NCI-H1694 treated with DMSO at 0.1 percent for 48 hours (cell line): ENCODE data around the gene MAMLD1.
A peak's percentile ranks its signal among the peaks of the same experiment; 100 is the strongest.

Experiments
- DNase-seq: peaks from one replicate; lab custom pipeline; 2025; lab: John Stamatoyannopoulos, UW

MAMLD1 gene

DNA sequence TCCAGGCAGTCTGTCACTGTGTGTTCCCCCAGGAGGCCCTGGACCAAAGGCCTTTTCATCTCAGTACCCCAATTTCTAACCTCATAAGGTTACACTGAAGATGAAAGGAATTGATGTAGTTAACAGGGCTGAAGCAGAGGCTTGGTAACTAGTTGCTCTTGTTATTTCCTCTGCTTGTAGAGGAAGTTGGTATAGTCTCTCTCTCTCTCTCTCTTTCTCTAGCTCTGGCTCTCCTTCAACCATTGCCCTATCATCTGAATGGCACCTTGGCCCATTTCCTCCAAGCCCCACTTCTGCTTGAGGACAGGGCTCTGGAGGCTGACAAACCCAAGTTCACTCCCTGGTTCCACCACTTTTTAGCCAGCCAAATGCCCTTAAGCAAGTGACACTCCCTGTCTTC lies 96.1 kb downstream of the MAMLD1 start:
- no peak for DNase-seq

DNA sequence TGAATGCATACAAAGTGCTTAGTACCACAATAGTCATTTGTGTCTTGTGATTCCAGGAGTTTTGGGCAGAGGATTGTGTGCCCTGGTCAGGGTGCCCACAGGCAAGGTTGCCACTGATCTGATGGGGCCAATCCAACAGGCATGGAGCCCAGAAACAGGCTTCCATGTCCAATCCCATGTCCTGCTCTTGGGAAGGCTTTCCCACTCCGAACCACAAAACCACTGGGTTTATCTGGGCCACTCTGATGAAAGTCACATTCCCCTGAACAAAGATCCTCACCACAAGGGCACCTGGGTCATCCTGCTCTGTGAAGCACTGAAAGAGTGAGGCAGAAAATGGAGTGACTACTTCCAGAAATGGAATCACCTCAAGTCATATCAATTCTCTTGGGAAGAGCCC lies 96.9 kb downstream of the MAMLD1 start:
- no peak for DNase-seq

DNA sequence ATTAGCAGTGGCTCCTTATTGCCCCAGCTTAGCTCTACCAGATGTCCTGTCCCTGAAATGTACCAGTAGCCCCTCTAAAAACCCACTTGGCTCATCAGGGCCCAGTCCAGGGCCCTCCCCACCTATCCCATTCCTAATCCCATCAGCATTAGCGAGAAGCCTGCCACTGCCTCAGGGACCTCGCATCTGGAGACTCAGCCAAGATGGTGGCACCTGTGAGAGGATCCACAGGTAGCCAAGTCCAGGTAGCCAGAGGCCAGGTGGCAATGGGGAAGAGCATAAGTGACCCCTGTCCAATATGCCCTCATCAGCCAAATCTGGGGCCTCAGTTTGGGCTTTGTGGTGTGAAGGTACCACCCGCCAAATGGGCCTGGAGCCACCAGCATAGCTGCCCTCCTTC lies 97.7 kb downstream of the MAMLD1 start:
- no peak for DNase-seq

- DNase-seq, result no peak
These were observed 100.4 kb downstream of the MAMLD1 start for GRCh38 chrX:150463566-150463965.

- DNase-seq, result no peak
These were observed 100.9 kb downstream of the MAMLD1 start for GRCh38 chrX:150464001-150464400.

DNA sequence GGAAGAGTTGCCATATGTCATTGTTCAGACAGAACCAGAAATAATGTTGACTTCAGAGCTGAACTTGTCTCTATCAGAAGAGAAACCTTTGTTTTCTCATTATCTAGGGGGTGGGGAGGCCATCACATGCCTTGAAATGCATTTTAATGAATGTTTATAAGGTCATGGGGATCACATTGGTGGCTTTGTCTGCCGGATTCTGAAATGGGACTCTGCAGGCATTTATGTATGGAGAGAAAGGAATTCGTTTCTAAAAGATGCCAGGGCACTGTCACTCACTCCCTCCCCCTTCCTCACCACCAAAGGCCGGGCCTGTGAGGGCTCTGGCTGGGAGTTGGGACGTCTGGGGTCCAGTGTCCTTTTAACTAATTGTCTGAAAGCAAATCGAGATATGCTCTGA lies 102.2 kb downstream of the MAMLD1 start:
- DNase-seq, result no peak

DNA sequence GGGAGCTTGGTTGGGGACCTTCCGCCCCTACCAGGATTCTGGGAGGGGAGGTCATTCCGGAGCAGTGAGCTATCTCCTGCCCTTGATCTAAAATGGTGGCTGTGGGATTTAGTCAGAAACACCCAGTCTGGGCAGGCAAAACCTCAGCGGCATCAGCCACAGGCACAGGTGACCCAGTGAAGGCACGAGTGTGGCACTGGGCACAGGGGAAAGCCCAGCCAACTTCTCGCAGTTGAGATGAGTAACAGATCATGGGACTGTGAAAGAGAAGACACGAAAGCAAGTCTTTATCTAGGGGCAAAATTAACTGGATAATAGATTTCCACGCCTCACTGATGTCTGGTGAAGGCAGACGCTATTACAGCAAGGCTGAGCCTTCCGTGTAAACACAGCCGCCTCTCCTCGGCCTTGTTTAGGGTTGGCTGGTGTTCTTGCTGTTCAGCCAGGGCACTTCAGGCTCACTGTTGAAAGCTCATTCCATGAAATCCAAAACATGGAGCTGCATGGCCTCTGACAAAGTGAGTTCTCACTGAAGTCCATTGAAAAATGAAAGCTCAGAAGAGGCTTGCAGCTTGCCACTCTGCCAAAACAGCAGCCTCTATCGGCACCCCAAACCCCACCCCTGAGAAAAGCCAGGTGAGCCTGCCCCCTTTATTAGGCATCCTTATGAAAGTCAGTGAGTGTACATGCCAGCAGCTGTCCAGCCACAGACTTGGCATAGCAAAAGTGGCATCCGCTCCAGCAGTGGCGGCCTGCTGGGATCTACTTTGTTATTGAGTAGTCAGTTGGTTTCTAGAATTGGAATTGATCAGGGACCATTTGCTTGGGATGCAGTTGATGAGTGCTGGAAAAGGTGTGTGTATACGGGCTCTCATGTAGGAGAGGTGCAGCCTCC lies 103.0 kb downstream of the MAMLD1 start:
- DNase-seq, result no peak

DNA sequence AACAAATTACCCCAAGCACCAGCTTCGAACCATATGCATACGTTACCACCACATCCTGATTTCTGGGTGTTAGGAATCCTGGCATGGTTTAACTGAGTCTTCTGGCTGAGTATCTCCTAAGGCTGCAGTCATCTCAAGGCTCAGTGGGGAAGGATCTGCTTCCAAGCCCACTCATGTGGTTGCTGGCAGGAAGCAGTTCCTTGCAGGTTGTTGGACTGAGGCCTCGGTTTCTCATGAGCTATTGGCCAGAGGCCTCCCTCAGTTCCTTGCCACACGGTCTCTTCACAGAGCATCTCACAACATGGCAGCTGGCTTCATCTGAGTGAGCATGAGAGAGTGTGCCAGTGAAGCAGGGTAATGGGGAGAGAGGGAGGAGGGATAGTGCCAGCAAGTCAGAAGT lies 109.2 kb downstream of the MAMLD1 start:
- DNase-seq, result no peak

DNA sequence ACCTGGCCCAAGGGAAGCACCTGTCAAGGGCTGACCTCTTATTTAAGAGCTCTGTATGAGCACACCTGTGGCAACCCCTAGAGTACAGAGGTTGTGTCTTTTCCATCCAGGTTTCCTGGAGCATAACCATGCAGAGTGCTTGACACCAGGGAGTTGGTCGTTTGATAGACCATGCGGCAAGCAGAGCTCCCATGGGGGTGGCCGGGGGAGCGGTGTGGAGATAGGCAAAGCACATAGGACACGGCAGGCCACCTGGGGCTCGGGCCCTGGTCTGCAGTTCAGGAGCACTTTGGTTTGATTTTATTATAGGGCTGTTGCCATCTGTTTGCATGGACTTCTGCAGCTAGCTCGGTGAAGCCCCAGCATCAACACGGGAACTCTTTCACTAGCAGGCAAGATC lies 110.3 kb downstream of the MAMLD1 start:
- DNase-seq, result no peak

GRCh38 chrX:150475461-150475860 lies 112.3 kb downstream of the MAMLD1 start:
- no peak for DNase-seq

GRCh38 chrX:150476164-150476699 lies 113.1 kb downstream of the MAMLD1 start:
- DNase-seq, result no peak

GRCh38 chrX:150477371-150477770 lies 114.3 kb downstream of the MAMLD1 start:
- no peak for DNase-seq

GRCh38 chrX:150478496-150479492 lies 115.7 kb downstream of the MAMLD1 start:
- DNase-seq, result no peak

- no peak for DNase-seq
These were observed 119.6 kb downstream of the MAMLD1 start for GRCh38 chrX:150482537-150483206.

- DNase-seq, result no peak
These were observed 120.4 kb downstream of the MAMLD1 start for GRCh38 chrX:150483356-150483985.

- peak; percentile 56 for DNase-seq
These were observed 122.9 kb downstream of the MAMLD1 start for GRCh38 chrX:150486011-150486410.

DNA sequence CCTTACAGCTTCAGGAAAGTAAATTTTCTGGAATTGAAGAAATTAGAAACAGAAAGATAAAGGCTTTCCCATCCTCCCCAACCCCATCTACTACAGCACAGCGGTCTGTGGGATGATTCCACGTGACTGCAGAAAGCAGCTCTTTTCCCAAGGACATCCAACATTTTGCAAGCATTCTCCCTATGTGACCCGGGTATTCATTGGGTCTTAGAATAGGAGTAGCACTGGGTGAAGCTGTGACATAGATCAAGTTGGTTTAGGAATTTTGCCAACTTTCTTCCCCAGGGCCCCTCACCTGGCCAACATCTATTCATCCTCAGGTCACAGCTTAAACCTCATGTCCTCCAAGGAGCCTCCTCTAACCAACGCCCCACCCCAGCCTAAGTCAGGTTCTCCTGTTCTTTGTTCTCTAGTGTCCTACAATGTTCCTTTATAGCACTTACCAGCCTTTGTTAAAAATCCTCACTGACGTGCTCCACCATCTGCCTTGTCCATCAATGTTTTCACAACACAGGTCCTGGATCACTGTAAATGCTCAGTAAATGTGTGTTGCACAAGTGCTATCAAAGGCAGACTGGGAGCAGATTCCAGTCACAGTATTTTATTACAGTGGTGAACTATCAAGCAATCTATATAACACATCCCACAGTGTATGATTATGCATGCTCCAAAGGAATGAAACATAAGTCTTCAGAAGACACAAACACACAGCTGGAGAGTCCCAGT lies 124.4 kb downstream of the MAMLD1 start:
- DNase-seq, result no peak

GRCh38 chrX:150489359-150490015 lies 126.4 kb downstream of the MAMLD1 start:
- no peak for DNase-seq

DNA sequence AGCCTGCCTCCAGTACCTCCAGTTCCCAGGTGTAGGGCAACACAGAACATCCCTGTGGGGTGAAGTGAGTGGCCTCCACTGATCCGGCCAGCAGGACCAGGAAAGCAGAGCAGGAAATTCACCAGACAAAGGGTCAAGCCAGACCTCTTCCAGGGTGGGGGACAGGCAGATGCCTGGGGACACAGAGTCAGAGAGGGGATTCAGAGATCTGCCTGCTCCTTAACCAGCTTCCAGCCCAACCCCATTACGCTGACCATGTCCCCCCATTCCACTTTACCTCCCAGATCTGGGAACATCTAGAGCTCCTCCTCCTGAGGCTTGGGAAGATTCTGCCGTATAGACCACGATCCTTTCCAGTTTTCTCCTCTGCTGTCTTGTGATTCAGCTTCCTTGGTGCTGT lies 132.4 kb downstream of the MAMLD1 start:
- no peak for DNase-seq

GRCh38 chrX:150499240-150499639 lies 136.1 kb downstream of the MAMLD1 start:
- no peak for DNase-seq
